Caco-2 (cell line): ENCODE results near the gene TRAPPC5. TPM values are rescaled to one million over a fixed set of nuclear protein-coding genes. Genes with fewer than 3 reads are reported as not detected.

Experiments used
- BruUV-seq: library from RNA; stranded (reverse); fragments of 400-500 nt; replicated peaks from 2 replicates; lab custom pipeline; 2021; lab: Mats Ljungman, UMichigan
- CTCF ChIA-PET: fragments of 300-600 bp; sonication (Branson Sonifier 250); formaldehyde crosslinking; loops from one replicate; lab custom pipeline; 2022; ENCODE audit warnings: antibody characterized with exemption; lab: Charles Lee
- POLR2A ChIA-PET: fragments of 300-600 bp; sonication (Branson Sonifier 250); formaldehyde crosslinking; loops from one replicate; lab custom pipeline; 2022; ENCODE audit warnings: antibody characterized with exemption; lab: Charles Lee
- DNase-seq, 2 experiments: peaks; one replicate each; pipeline versions ENCODE4 v3.0.0 to v3.0.0-alpha.2; 2020 to 2022
- H3K27me3 ChIP-seq: replicated peaks from 2 replicates; pipeline ENCODE4 v1.6.0; 2011; ENCODE audit warnings: low read length; ENCODE audit not compliant: control insufficient read depth, insufficient read depth
- H3K36me3 ChIP-seq: 2 replicates; pipeline ENCODE4 v1.5.1; 2011; ENCODE audit warnings: low read length; ENCODE audit not compliant: control insufficient read depth, insufficient read depth
- H3K4me1 ChIP-seq: fragments of 250-450 bp; sonication (Bioruptor Pico); 2 replicates; pipeline ENCODE4 v1.5.1; 2020; ENCODE audit warnings: mild to moderate bottlenecking
- H3K4me3 ChIP-seq: 2 replicates; pipeline ENCODE4 v1.5.1; 2011; ENCODE audit warnings: low read depth, mild to moderate bottlenecking, control low read depth, low read length
- H3K9me3 ChIP-seq: fragments of 250-450 bp; sonication (Bioruptor Pico); 2 replicates; pipeline ENCODE4 v1.5.1; 2020; ENCODE audit warnings: mild to moderate bottlenecking, moderate library complexity
- H3K27ac Mint-ChIP-seq: one replicate; pipeline ENCODE4 v1.8.0; 2022; ENCODE audit warnings: mixed read lengths; ENCODE audit not compliant: unreplicated experiment
- H3K27me3 Mint-ChIP-seq: one replicate; pipeline ENCODE4 v1.8.0; 2022; ENCODE audit warnings: mixed read lengths; ENCODE audit not compliant: insufficient read depth, unreplicated experiment
- H3K36me3 Mint-ChIP-seq: one replicate; pipeline ENCODE4 v1.8.0; 2022; ENCODE audit warnings: mild to moderate bottlenecking, mixed read lengths; ENCODE audit not compliant: insufficient read depth, unreplicated experiment
- H3K4me1 Mint-ChIP-seq: one replicate; pipeline ENCODE4 v1.8.0; 2022; ENCODE audit warnings: low read depth, mixed read lengths; ENCODE audit not compliant: unreplicated experiment
- H3K4me3 Mint-ChIP-seq: one replicate; pipeline ENCODE4 v1.8.0; 2022; ENCODE audit warnings: mild to moderate bottlenecking, moderate library complexity, mixed read lengths; ENCODE audit not compliant: unreplicated experiment
- H3K9me3 Mint-ChIP-seq: one replicate; pipeline ENCODE4 v1.8.0; 2022; ENCODE audit warnings: mixed read lengths; ENCODE audit not compliant: unreplicated experiment
- CTCF ChIP-seq, 2 experiments: fragments of 200-600 bp in 1 of 2; IDR thresholded peaks; 1 replicate in 1 of 2; 2 replicates in 1 of 2; pipeline versions ENCODE4 v1.5.1 to v1.8.0; 2011 to 2022; ENCODE audit warnings: antibody characterized with exemption in 1 of 2, control low read depth in 1 of 2, inconsistent platforms in 1 of 2, low read depth in 1 of 2, low read length in 1 of 2, mild to moderate bottlenecking in 1 of 2, moderate library complexity in 1 of 2; ENCODE audit not compliant: insufficient read depth in 1 of 2, severe bottlenecking in 1 of 2, unreplicated experiment in 1 of 2
- intact Hi-C: fragments of 100-400 bp; cut with micrococcal nuclease; formaldehyde crosslinking; loops from one replicate; pipeline ENCODE4 v1.10.0; 2022; ENCODE audit not compliant: unreplicated experiment
- total RNA-seq: library from RNA; stranded (reverse); gene quantifications from 2 replicates; pipeline ENCODE4 v1.2.3, GENCODE V29; 2022

The TRAPPC5 gene
- total RNA-seq, 1 experiment from 2014 or later = 80.3 TPM

GRCh38 chr19:7706955-7707456, 26.4 kb downstream of the TRAPPC5 start:
- no peak overlapping the region for H3K4me3 Mint-ChIP-seq
- Histone ChIP-seq H3K36me3 (no peaks in the 10 kb centered on the region), H3K9me3 (no peaks in the 10 kb centered on the region), H3K4me3 (no peak overlapping the region), H3K4me1 (no peaks in the 10 kb centered on the region), H3K27me3 (no peaks in the 10 kb centered on the region)
- intact Hi-C loops = no loop called here
- H3K27me3 Mint-ChIP-seq = no peaks in the 10 kb centered on the region
- H3K36me3 Mint-ChIP-seq = no peaks in the 10 kb centered on the region
- H3K4me1 Mint-ChIP-seq = no peaks in the 10 kb centered on the region
- no peaks in the 10 kb centered on the region for H3K9me3 Mint-ChIP-seq
- H3K27ac Mint-ChIP-seq = no peak overlapping the region
- no TSS peak for BruUV-seq
- ChIA-PET POLR2A (no interaction called here), CTCF (no interaction called here)
- TF ChIP-seq CTCF (IDR thresholded peaks at IDR 0.05; ENCODE audit: insufficient read depth in 1 of 2, low read depth in 1 of 2, low read length in 1 of 2, severe bottlenecking in 1 of 2, unreplicated experiment in 1 of 2) = no peak
- DNase-seq = no peak

GRCh38 chr19:7709932-7710460, 29.4 kb downstream of the TRAPPC5 start:
- BruUV-seq = no TSS peak
- H3K27me3 Mint-ChIP-seq = no peaks in the 10 kb centered on the region
- CTCF ChIA-PET = no interaction called here
- no peak overlapping the region for H3K4me3 Mint-ChIP-seq
- H3K4me1 ChIP-seq = no peaks in the 10 kb centered on the region
- H3K4me3 ChIP-seq = no peak overlapping the region
- no peak for DNase-seq
- no peaks in the 10 kb centered on the region for H3K9me3 ChIP-seq
- H3K27me3 ChIP-seq = no peaks in the 10 kb centered on the region
- no peaks in the 10 kb centered on the region for H3K4me1 Mint-ChIP-seq
- H3K9me3 Mint-ChIP-seq = no peaks in the 10 kb centered on the region
- POLR2A ChIA-PET = no interaction called here
- no peak for TF ChIP-seq CTCF (IDR thresholded peaks at IDR 0.05; ENCODE audit: insufficient read depth in 1 of 2, low read depth in 1 of 2, low read length in 1 of 2, severe bottlenecking in 1 of 2, unreplicated experiment in 1 of 2)
- no peaks in the 10 kb centered on the region for H3K36me3 Mint-ChIP-seq
- H3K36me3 ChIP-seq = no peaks in the 10 kb centered on the region
- intact Hi-C loops = no loop called here
- no peak overlapping the region for H3K27ac Mint-ChIP-seq

GRCh38 chr19:7710616-7711015, 30.0 kb downstream of the TRAPPC5 start:
- H3K9me3 ChIP-seq = no peaks in the 10 kb centered on the region

More at GRCh38 chr19:7710616-7711015, 30.0 kb downstream of the TRAPPC5 start:
- TF ChIP-seq CTCF (IDR thresholded peaks at IDR 0.05; ENCODE audit: insufficient read depth in 1 of 2, low read depth in 1 of 2, low read length in 1 of 2, severe bottlenecking in 1 of 2, unreplicated experiment in 1 of 2) = no peak
- Mint-ChIP-seq H3K36me3 (no peaks in the 10 kb centered on the region), H3K9me3 (no peaks in the 10 kb centered on the region), H3K27ac (no peak overlapping the region), H3K27me3 (no peaks in the 10 kb centered on the region), H3K4me1 (no peaks in the 10 kb centered on the region), H3K4me3 (no peak overlapping the region)
- BruUV-seq = no TSS peak
- H3K27me3 ChIP-seq = no peaks in the 10 kb centered on the region
- POLR2A ChIA-PET = no interaction called here
- H3K4me1 ChIP-seq = no peaks in the 10 kb centered on the region
- no peak overlapping the region for H3K4me3 ChIP-seq
- DNase-seq = no peak
- H3K36me3 ChIP-seq = no peaks in the 10 kb centered on the region
- CTCF ChIA-PET = no interaction called here
- intact Hi-C loops = no loop called here
